ENCODE measurements around the gene SELENBP1.

Gene SELENBP1

GRCh38 chr1:151342021-151342420, 30.5 kb downstream of the SELENBP1 start:
- DNase-seq (ENCODE audit: low spot score) (no peak), ATAC-seq (ENCODE audit: low read depth) (no peak)
- no peaks in the 10 kb centered on the region for H3K4me1 ChIP-seq (ENCODE audit: insufficient read depth, poor library complexity, severe bottlenecking)
- no peak overlapping the region for H3K4me3 ChIP-seq (ENCODE audit: severe bottlenecking)
- H3K27ac ChIP-seq (ENCODE audit: poor library complexity, severe bottlenecking), result no peak overlapping the region
- H3K9me3 ChIP-seq (ENCODE audit: severe bottlenecking), result no peaks in the 10 kb centered on the region
- H3K27me3 ChIP-seq (ENCODE audit: insufficient read depth, poor library complexity, severe bottlenecking), result no peaks in the 10 kb centered on the region
- H3K36me3 ChIP-seq (ENCODE audit: low read depth), result peaks cover 32% of the 10 kb centered on the region
- TF ChIP-seq, protein P1, sequence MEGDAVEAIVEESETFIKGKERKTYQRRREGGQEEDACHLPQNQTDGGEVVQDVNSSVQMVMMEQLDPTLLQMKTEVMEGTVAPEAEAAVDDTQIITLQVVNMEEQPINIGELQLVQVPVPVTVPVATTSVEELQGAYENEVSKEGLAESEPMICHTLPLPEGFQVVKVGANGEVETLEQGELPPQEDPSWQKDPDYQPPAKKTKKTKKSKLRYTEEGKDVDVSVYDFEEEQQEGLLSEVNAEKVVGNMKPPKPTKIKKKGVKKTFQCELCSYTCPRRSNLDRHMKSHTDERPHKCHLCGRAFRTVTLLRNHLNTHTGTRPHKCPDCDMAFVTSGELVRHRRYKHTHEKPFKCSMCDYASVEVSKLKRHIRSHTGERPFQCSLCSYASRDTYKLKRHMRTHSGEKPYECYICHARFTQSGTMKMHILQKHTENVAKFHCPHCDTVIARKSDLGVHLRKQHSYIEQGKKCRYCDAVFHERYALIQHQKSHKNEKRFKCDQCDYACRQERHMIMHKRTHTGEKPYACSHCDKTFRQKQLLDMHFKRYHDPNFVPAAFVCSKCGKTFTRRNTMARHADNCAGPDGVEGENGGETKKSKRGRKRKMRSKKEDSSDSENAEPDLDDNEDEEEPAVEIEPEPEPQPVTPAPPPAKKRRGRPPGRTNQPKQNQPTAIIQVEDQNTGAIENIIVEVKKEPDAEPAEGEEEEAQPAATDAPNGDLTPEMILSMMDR (IDR thresholded peaks at IDR 0.05; ENCODE audit: poor library complexity, severe bottlenecking), result no peak

DNA sequence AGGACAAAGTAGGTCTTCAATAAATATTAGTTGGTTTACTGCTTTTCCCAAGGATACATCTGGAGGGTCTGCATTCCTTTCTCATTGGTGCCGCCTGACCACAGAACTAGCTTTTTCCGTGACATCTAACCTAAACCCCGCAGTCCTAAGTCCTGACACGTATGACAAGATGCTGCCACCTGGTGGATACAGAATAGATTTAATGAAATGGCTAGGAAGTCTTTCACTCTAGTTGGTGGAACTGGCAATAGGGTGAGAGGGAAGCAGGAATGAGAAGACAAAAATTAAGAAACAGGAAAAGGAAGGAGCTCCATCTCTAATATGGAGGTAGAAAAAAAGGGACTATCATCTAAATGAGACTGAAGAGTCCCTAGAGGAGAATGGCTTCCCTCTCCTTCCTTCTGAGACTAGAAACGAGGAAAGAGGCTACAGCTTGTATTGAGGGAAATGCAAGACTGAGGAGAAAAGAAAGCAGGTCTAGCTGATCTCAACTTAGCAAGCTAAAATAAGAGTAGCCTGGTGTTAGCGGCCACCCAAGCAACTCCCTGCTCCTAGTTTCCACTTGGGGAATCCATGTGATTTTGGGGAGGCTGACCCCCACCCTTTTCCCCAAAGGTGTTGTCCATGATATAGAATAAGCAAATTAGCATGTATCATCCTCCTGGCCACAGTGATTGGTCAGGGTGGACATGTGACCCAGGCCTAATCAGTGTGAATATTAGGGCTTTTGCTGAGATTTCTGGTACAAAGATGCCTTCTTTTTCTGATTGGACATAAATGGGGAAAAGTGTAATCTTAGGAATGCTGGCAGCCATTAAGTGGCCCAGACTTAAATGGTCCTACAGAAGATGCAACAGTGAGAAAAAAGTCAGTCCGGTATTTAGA, 31.4 kb downstream of the SELENBP1 start:
- Histone ChIP-seq H3K4me1 (ENCODE audit: insufficient read depth, poor library complexity, severe bottlenecking) (no peaks in the 10 kb centered on the region), H3K9me3 (ENCODE audit: severe bottlenecking) (no peaks in the 10 kb centered on the region), H3K27ac (ENCODE audit: poor library complexity, severe bottlenecking) (no peak overlapping the region), H3K4me3 (ENCODE audit: severe bottlenecking) (no peak overlapping the region), H3K36me3 (ENCODE audit: low read depth) (peaks cover 32% of the 10 kb centered on the region), H3K27me3 (ENCODE audit: insufficient read depth, poor library complexity, severe bottlenecking) (no peaks in the 10 kb centered on the region)
- TF ChIP-seq, protein P1 (IDR thresholded peaks at IDR 0.05; ENCODE audit: poor library complexity, severe bottlenecking), result peak; percentile 85
- DNase-seq (ENCODE audit: low spot score) (no peak), ATAC-seq (ENCODE audit: low read depth) (peak; percentile 82)

DNA sequence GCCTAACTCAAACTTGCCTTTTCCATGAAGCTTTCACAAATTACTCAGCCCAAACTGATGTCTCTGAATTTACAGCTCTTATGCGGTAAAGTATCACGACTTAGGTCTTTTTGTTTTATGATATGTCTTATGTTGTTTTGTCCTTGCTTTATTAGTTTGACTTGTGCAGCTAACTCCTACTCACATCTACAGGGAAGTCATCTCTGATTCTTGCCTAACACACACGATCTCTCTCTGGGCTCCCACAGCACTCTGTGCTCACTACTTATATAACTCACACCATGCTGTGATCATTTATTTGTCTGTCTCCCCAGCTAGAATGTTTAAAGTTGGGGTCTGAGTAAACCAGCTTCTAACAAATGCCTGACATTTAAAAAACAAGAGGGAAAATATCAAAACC, 35.9 kb downstream of the SELENBP1 start:
- Histone ChIP-seq H3K9me3 (ENCODE audit: severe bottlenecking) (no peaks in the 10 kb centered on the region), H3K4me1 (ENCODE audit: insufficient read depth, poor library complexity, severe bottlenecking) (no peaks in the 10 kb centered on the region), H3K27me3 (ENCODE audit: insufficient read depth, poor library complexity, severe bottlenecking) (no peaks in the 10 kb centered on the region), H3K36me3 (ENCODE audit: low read depth) (peaks cover 2% of the 10 kb centered on the region; the same call in 1 of the 2 replicates), H3K4me3 (ENCODE audit: severe bottlenecking) (no peak overlapping the region), H3K27ac (ENCODE audit: poor library complexity, severe bottlenecking) (no peak overlapping the region)
- DNase-seq (ENCODE audit: low spot score) (no peak), ATAC-seq (ENCODE audit: low read depth) (no peak)
- TF ChIP-seq, protein P1 (IDR thresholded peaks at IDR 0.05; ENCODE audit: poor library complexity, severe bottlenecking), result no peak

DNA sequence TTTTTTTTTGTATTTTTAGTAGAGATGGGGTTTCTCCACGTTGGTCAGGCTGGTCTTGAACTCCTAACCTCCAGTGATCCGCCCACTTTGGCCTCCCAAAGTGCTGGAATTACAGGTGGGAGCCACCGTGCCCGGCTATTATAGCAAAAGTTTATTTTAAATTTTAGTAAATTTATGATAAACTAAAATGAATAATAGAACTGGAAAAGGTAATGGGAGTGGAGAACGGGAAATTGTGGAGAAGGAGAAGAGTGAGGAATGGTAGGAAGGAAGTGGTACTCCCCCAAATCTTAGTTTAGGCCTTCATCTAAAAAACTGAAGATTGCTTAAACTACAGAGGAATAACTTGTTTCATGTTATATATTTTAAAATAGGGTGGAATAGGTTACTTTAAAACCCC, 37.7 kb downstream of the SELENBP1 start:
- ATAC-seq (ENCODE audit: low read depth), result no peak
- no peak for DNase-seq (ENCODE audit: low spot score)
- TF ChIP-seq, protein P1 (IDR thresholded peaks at IDR 0.05; ENCODE audit: poor library complexity, severe bottlenecking), result no peak
- H3K27ac ChIP-seq (ENCODE audit: poor library complexity, severe bottlenecking), result no peak overlapping the region
- no peak overlapping the region for H3K4me3 ChIP-seq (ENCODE audit: severe bottlenecking)
- H3K4me1 ChIP-seq (ENCODE audit: insufficient read depth, poor library complexity, severe bottlenecking), result no peaks in the 10 kb centered on the region
- H3K36me3 ChIP-seq (ENCODE audit: low read depth), result no peaks in the 10 kb centered on the region
- H3K9me3 ChIP-seq (ENCODE audit: severe bottlenecking), result no peaks in the 10 kb centered on the region
- H3K27me3 ChIP-seq (ENCODE audit: insufficient read depth, poor library complexity, severe bottlenecking), result no peaks in the 10 kb centered on the region

Measured in RWPE2 (cell line).